HepG2 (cell line): ENCODE measurements around the gene SCYGR8. TPM values are rescaled to one million over a fixed set of nuclear protein-coding genes. Genes with fewer than 3 reads are reported as not detected.

Source experiments
- ATAC-seq: fragments of 200-7000 bp; cut with Tn5 transposase; 3 replicates; pipeline ENCODE4 v1.9.1; 2020; ENCODE audit warnings: mild to moderate bottlenecking, moderate library complexity
- BruUV-seq: library from RNA; stranded (reverse); fragments of 400-500 nt; replicated peaks from 2 replicates; lab custom pipeline; 2021; lab: Mats Ljungman, UMichigan
- CTCF ChIA-PET: fragments of 300-600 bp; formaldehyde crosslinking; extraction: SDS; loops from one replicate; lab custom pipeline; 2021; ENCODE audit warnings: low total read pairs, inconsistent platforms, low intra/inter-chr PET ratio; lab: Yijun Ruan, JAX
- POLR2A ChIA-PET: fragments of 350-600 bp; sonication (Branson Sonifier 250); formaldehyde crosslinking; loops from one replicate; lab custom pipeline; 2020; ENCODE audit warnings: antibody characterized with exemption, inconsistent platforms; lab: Yijun Ruan, JAX
- DNase-seq: peaks from one replicate; pipeline ENCODE4 v3.0.0-alpha.2; 2015; ENCODE audit warnings: low spot score
- FAIRE-seq: peaks from 3 replicates; lab custom pipeline; 2011; peaks lifted over from hg19 to GRCh38; lab: Jason Lieb, UNC
- H2AFZ ChIP-seq: one replicate; pipeline ENCODE4 v1.6.1; 2011; ENCODE audit warnings: low read length, inconsistent platforms
- H3K27ac ChIP-seq: fragments of 300-600 bp; 3 replicates; pipeline ENCODE4 v1.8.0; 2011; ENCODE audit warnings: mixed run types, mild to moderate bottlenecking, mixed read lengths, low read length, inconsistent platforms; ENCODE audit not compliant: insufficient read depth; ENCODE audit errors: extremely low read length
- H3K27me3 ChIP-seq, 2 experiments: fragments of 200-600 bp in 1 of 2; 2 replicates in 1 of 2; 3 replicates in 1 of 2; pipeline versions ENCODE4 v1.6.0 to v1.8.0; 2011; ENCODE audit warnings: low read length in 2 of 2, mild to moderate bottlenecking in 2 of 2, moderate library complexity in 2 of 2, inconsistent platforms in 1 of 2; ENCODE audit not compliant: insufficient read depth in 2 of 2, control insufficient read depth in 1 of 2
- H3K36me3 ChIP-seq, 2 experiments: fragments of 200-600 bp in 1 of 2; replicated peaks in 1 of 2; 2 replicates in 1 of 2; 3 replicates in 1 of 2; pipeline versions ENCODE4 v1.5.1 to v1.8.0; 2011; ENCODE audit warnings: low read length in 2 of 2, inconsistent platforms in 1 of 2; ENCODE audit not compliant: insufficient read depth in 2 of 2, control insufficient read depth in 1 of 2
- H3K4me1 ChIP-seq: 2 replicates; pipeline ENCODE4 v1.5.1; 2012; ENCODE audit warnings: low read length, inconsistent platforms; ENCODE audit not compliant: insufficient read depth
- H3K4me2 ChIP-seq: 2 replicates; pipeline ENCODE4 v1.6.0; 2011; ENCODE audit warnings: low read depth, low read length, inconsistent platforms
- H3K4me3 ChIP-seq, 3 experiments: fragments of 200-600 bp in 1 of 3; sonication (generic), shearing (Covaris generic) in 1 of 3; replicated peaks in 1 of 3; 2 replicates each; pipeline ENCODE4 v1.5.1; 2011 to 2016; ENCODE audit warnings: low read length in 3 of 3, inconsistent platforms in 2 of 3, low read depth in 2 of 3, mild to moderate bottlenecking in 2 of 3, control low read depth in 1 of 3, mixed read lengths in 1 of 3; ENCODE audit not compliant: insufficient read depth in 1 of 3
- H3K79me2 ChIP-seq: one replicate; pipeline ENCODE4 v1.6.1; 2011; ENCODE audit warnings: low read length, inconsistent platforms; ENCODE audit not compliant: insufficient read depth
- H3K9ac ChIP-seq: 2 replicates; pipeline ENCODE4 v1.6.0; 2011; ENCODE audit warnings: mild to moderate bottlenecking, low read depth, low read length, inconsistent platforms; ENCODE audit not compliant: insufficient read depth
- H3K9me3 ChIP-seq: 2 replicates; pipeline ENCODE4 v1.5.1; 2012; ENCODE audit warnings: mild to moderate bottlenecking, low read length
- H4K20me1 ChIP-seq: 2 replicates; pipeline ENCODE4 v1.6.0; 2011; ENCODE audit warnings: inconsistent platforms, mild to moderate bottlenecking, low read length, moderate library complexity; ENCODE audit not compliant: insufficient read depth
- ADNP ChIP-seq: sonication (generic); formaldehyde crosslinking; IDR thresholded peaks from 2 replicates; pipeline ENCODE4 v1.4.0; 2020; ENCODE audit warnings: missing genetic modification reagents
- ARHGAP35 ChIP-seq: sonication (generic); formaldehyde crosslinking; IDR thresholded peaks from 2 replicates; pipeline ENCODE4 v1.9.0; 2022; ENCODE audit warnings: mild to moderate bottlenecking, inconsistent platforms, moderate library complexity, missing genetic modification reagents, borderline replicate concordance
- ARNT ChIP-seq: fragments of 450-650 bp; IDR thresholded peaks from 2 replicates; pipeline ENCODE4 v1.6.1; 2017
- CENPBD1 ChIP-seq: sonication (generic); formaldehyde crosslinking; IDR thresholded peaks from 2 replicates; pipeline ENCODE4 v1.8.0; 2022; ENCODE audit warnings: missing genetic modification reagents, low read depth, mild to moderate bottlenecking, borderline replicate concordance
- CREBL2 ChIP-seq: sonication (generic); formaldehyde crosslinking; IDR thresholded peaks from 2 replicates; pipeline ENCODE4 v1.8.1; 2023; ENCODE audit warnings: missing genetic modification reagents, mild to moderate bottlenecking, borderline replicate concordance
- GATA4 ChIP-seq: sonication (generic); IDR thresholded peaks from 2 replicates; pipeline ENCODE4 v1.6.1; 2016; ENCODE audit warnings: antibody characterized with exemption, low read depth, borderline replicate concordance
- HOXA5 ChIP-seq: sonication (generic); formaldehyde crosslinking; IDR thresholded peaks from 2 replicates; pipeline ENCODE4 v1.4.0; 2020; ENCODE audit warnings: missing genetic modification reagents
- MIER3 ChIP-seq: IDR thresholded peaks from 2 replicates; pipeline ENCODE4 v1.6.1; 2016; ENCODE audit warnings: missing compliant biosample characterization, borderline replicate concordance
- PPARG ChIP-seq: conservative IDR thresholded peaks from 2 replicates; pipeline ENCODE4 v1.6.1; 2016; ENCODE audit warnings: missing biosample characterization, missing genetic modification reagents
- SKI ChIP-seq: fragments of 450-650 bp; IDR thresholded peaks from one replicate; pipeline ENCODE4 v1.6.1; 2018; ENCODE audit warnings: mild to moderate bottlenecking; ENCODE audit not compliant: partially characterized antibody
- TBX3 ChIP-seq: fragments of 450-650 bp; IDR thresholded peaks from 2 replicates; pipeline ENCODE4 v1.6.1; 2017; ENCODE audit warnings: antibody characterized with exemption, mild to moderate bottlenecking, inconsistent platforms, borderline replicate concordance
- XBP1 ChIP-seq: sonication (generic); formaldehyde crosslinking; IDR thresholded peaks from 2 replicates; pipeline ENCODE4 v1.5.0; 2020; ENCODE audit warnings: missing genetic modification reagents
- ZFP1 ChIP-seq: IDR thresholded peaks from 2 replicates; pipeline ENCODE4 v1.6.1; 2016
- ZFP36L1 ChIP-seq: sonication (generic); formaldehyde crosslinking; IDR thresholded peaks from 2 replicates; pipeline ENCODE4 v1.8.0; 2022; ENCODE audit warnings: mild to moderate bottlenecking, missing genetic modification reagents, moderate library complexity
- ZNF136 ChIP-seq: sonication (generic); formaldehyde crosslinking; IDR thresholded peaks from 2 replicates; pipeline ENCODE4 v1.8.1; 2022; ENCODE audit warnings: low read depth, mild to moderate bottlenecking, moderate library complexity, missing genetic modification reagents
- ZNF180 ChIP-seq: sonication (generic); formaldehyde crosslinking; IDR thresholded peaks from 2 replicates; pipeline ENCODE4 v1.4.0; 2020; ENCODE audit warnings: low read depth, missing genetic modification reagents, borderline replicate concordance
- ZNF30 ChIP-seq: sonication (generic); formaldehyde crosslinking; IDR thresholded peaks from 2 replicates; pipeline ENCODE4 v1.5.0; 2020; ENCODE audit warnings: mild to moderate bottlenecking, missing genetic modification reagents
- ZNF605 ChIP-seq: sonication (generic); formaldehyde crosslinking; IDR thresholded peaks from 2 replicates; pipeline ENCODE4 v1.8.0; 2022; ENCODE audit warnings: mild to moderate bottlenecking, missing genetic modification reagents
- WGBS: methylation state at CpG from one replicate; pipeline ENCODE4 v1.1.6; 2017; ENCODE audit warnings: low lambda C conversion rate; 5-methylcytosine and 5-hydroxymethylcytosine counted together
- in situ Hi-C: cut with HindIII; loops from 2 replicates; pipeline ENCODE4 v1.10.0; 2017; ENCODE audit warnings: low pct_unique_long_range_greater_than_20kb; ENCODE audit not compliant: extremely low pct_ligation_motif_present
- intact Hi-C: fragments of 100-400 bp; cut with micrococcal nuclease; formaldehyde crosslinking; loops from one replicate; pipeline ENCODE4 v1.10.0; 2022; ENCODE audit not compliant: unreplicated experiment
- polyA plus RNA-seq, 8 experiments: library from polyadenylated mRNA; depleted of rRNA in 3 of 8; stranded (reverse) in 7 of 8; unstranded in 1 of 8; fragments of >200 nt; fragmentation: Illumina TruSeq in 4 of 8; extraction: Trizol in 4 of 8; gene quantifications; 2 replicates each; pipeline versions ENCODE4 v1.2.1 to v1.2.3, GENCODE V29; 2011 to 2016; ENCODE audit warnings: low read depth in 4 of 8, missing spikeins in 1 of 8, mixed read lengths in 1 of 8; ENCODE audit not compliant: insufficient read depth in 1 of 8
- total RNA-seq, 5 experiments: library from RNA; depleted of rRNA; stranded (reverse); fragments of >200 nt; fragmentation: Illumina TruSeq; extraction: Trizol; gene quantifications; 2 replicates each; pipeline ENCODE4 v1.2.3, GENCODE V29; 2016; ENCODE audit warnings: low read depth in 1 of 5
- TF ChIP-seq, protein P1 (sequence below): sonication (generic); formaldehyde crosslinking; IDR thresholded peaks from 2 replicates; pipeline ENCODE4 v1.4.0; 2020; ENCODE audit warnings: mild to moderate bottlenecking, missing genetic modification reagents
- TF ChIP-seq, protein P2 (sequence below): sonication (generic); formaldehyde crosslinking; IDR thresholded peaks from 2 replicates; pipeline ENCODE4 v1.5.0; 2020; ENCODE audit warnings: mild to moderate bottlenecking, missing genetic modification reagents

Gene SCYGR8
- total and polyA plus RNA-seq, 2 of the 13 experiments (the other 11 are each of a cell fraction or from before 2014, with no cell fraction given), result not detected

DNA sequence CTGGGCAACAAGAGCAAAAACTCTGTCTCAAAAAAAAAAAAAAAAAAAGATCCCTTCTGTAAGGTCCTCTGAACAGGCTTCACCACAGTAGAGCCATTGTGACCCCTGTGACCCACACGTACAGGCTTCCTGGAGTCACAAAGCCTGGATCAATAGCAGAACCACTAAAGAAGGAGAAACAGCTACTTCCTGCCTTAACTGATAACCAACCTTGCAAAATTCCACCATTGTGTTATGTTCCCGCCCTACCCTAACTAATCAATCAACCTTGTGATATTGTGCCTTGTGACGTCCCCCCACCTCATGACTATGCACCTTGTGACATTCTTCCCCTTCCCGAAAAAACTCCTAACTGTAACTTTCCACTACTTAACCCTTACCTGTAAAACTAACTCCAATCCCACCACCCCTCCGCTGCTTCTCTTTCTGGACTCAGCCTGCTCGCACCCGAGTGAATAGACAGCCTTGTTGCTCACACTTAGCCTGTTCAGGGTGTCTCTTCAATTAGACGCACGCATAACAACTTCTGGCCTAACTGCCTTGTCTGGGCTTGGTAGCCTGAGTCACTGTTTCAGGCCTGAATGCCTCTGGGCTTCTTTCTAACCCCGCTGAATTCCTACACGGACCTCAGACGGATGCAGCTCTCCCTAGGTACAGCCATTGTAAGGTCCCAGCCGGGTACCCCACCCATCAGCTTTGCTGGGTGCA, 13.9 kb downstream of the SCYGR8 start:
- ATAC-seq (peak; percentile 69), DNase-seq (peak; percentile 90), FAIRE-seq (no peak)
- no peaks in the 10 kb centered on the region for H3K79me2 ChIP-seq
- H3K27ac ChIP-seq, result peak overlapping the region; percentile 69
- H3K9ac ChIP-seq, result peak overlapping the region; percentile 17; the same call in 1 of the 2 replicates
- BruUV-seq, result no TSS peak
- POLR2A ChIA-PET, result interaction anchor here (0.7 to 1.0 kb wide), 2 partner anchors 15 to 54 kb away, joined by 3 read pairs; partner anchors contain the start of gene CCL20
- in situ Hi-C loops, result loop anchor here (10.0 kb wide), 1 partner anchor 625 kb away; no protein-coding TSS in a partner anchor
- H2AFZ ChIP-seq, result peak overlapping the region; percentile 66
- no peak overlapping the region for H3K4me3 ChIP-seq
- H3K27me3 ChIP-seq, result no peaks in the 10 kb centered on the region
- H3K9me3 ChIP-seq, result no peaks in the 10 kb centered on the region
- H3K4me2 ChIP-seq, result 0 out of 2 replicates have a peak overlapping the region, but pooled peaks have one; percentile 9
- CTCF ChIA-PET, result no interaction called here
- H3K36me3 ChIP-seq, result no peaks in the 10 kb centered on the region
- peaks cover 45% of the 10 kb centered on the region for H3K4me1 ChIP-seq
- WGBS, result 61% methylated on average over 13 of the region's 13 CpGs
- no peaks in the 10 kb centered on the region for H4K20me1 ChIP-seq
- intact Hi-C loops, result loop anchor here (10.0 kb wide), 1 partner anchor 195 kb away; no protein-coding TSS in a partner anchor
- TF ChIP-seq CENPBD1 (CRISPR knock-in tag), result no peak
- no peak for TF ChIP-seq SKI
- no peak for TF ChIP-seq HOXA5 (CRISPR knock-in tag)
- no peak for TF ChIP-seq ZNF180 (CRISPR knock-in tag)
- no peak for TF ChIP-seq ZNF605 (CRISPR knock-in tag)
- TF ChIP-seq ZNF30 (CRISPR knock-in tag), result no peak
- TF ChIP-seq, protein P1, sequence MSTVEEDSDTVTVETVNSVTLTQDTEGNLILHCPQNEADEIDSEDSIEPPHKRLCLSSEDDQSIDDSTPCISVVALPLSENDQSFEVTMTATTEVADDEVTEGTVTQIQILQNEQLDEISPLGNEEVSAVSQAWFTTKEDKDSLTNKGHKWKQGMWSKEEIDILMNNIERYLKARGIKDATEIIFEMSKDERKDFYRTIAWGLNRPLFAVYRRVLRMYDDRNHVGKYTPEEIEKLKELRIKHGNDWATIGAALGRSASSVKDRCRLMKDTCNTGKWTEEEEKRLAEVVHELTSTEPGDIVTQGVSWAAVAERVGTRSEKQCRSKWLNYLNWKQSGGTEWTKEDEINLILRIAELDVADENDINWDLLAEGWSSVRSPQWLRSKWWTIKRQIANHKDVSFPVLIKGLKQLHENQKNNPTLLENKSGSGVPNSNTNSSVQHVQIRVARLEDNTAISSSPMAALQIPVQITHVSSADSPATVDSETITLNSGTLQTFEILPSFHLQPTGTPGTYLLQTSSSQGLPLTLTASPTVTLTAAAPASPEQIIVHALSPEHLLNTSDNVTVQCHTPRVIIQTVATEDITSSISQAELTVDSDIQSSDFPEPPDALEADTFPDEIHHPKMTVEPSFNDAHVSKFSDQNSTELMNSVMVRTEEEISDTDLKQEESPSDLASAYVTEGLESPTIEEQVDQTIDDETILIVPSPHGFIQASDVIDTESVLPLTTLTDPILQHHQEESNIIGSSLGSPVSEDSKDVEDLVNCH (CRISPR knock-in tag), result no peak
- TF ChIP-seq ARNT, result no peak
- TF ChIP-seq XBP1 (CRISPR knock-in tag), result no peak
- peak; percentile 78 for TF ChIP-seq GATA4
- TF ChIP-seq, protein P2, sequence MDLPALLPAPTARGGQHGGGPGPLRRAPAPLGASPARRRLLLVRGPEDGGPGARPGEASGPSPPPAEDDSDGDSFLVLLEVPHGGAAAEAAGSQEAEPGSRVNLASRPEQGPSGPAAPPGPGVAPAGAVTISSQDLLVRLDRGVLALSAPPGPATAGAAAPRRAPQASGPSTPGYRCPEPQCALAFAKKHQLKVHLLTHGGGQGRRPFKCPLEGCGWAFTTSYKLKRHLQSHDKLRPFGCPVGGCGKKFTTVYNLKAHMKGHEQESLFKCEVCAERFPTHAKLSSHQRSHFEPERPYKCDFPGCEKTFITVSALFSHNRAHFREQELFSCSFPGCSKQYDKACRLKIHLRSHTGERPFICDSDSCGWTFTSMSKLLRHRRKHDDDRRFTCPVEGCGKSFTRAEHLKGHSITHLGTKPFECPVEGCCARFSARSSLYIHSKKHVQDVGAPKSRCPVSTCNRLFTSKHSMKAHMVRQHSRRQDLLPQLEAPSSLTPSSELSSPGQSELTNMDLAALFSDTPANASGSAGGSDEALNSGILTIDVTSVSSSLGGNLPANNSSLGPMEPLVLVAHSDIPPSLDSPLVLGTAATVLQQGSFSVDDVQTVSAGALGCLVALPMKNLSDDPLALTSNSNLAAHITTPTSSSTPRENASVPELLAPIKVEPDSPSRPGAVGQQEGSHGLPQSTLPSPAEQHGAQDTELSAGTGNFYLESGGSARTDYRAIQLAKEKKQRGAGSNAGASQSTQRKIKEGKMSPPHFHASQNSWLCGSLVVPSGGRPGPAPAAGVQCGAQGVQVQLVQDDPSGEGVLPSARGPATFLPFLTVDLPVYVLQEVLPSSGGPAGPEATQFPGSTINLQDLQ (CRISPR knock-in tag), result no peak
- 0 out of 2 replicates have a peak, but pooled peaks have one; percentile 37 for TF ChIP-seq PPARG (CRISPR knock-in tag)
- no peak for TF ChIP-seq CREBL2
- no peak for TF ChIP-seq ARHGAP35 (CRISPR knock-in tag)
- 0 out of 2 replicates have a peak, but pooled peaks have one; percentile 24 for TF ChIP-seq MIER3 (CRISPR knock-in tag)
- TF ChIP-seq ZFP1, result no peak
- TF ChIP-seq ZNF136 (CRISPR knock-in tag), result no peak
- TF ChIP-seq TBX3, result no peak
- no peak for TF ChIP-seq ADNP (CRISPR knock-in tag)
- 0 out of 2 replicates have a peak, but pooled peaks have one; percentile 46 for TF ChIP-seq ZFP36L1 (CRISPR knock-in tag)
